HepG2 (cell line): ENCODE results near the gene GLRX5. TPM values are rescaled to one million over a fixed set of nuclear protein-coding genes. Genes with fewer than 3 reads are reported as not detected.

Experiments
- ARID2 ChIP-seq: sonication (generic); formaldehyde crosslinking; IDR thresholded peaks from 2 replicates; pipeline ENCODE4 v1.8.1; 2022; ENCODE audit warnings: mild to moderate bottlenecking, missing genetic modification reagents, borderline replicate concordance
- CBX2 ChIP-seq, 2 experiments: fragments of 200-600 bp in 1 of 2; sonication (generic); formaldehyde crosslinking in 1 of 2; IDR thresholded peaks; 2 replicates each; pipeline versions ENCODE4 v1.7.0 to v1.8.1; 2018 to 2022; ENCODE audit warnings: low read depth in 2 of 2, low read length in 1 of 2, mild to moderate bottlenecking in 1 of 2, missing genetic modification reagents in 1 of 2
- DNMT1 ChIP-seq: sonication (generic); formaldehyde crosslinking; IDR thresholded peaks from 2 replicates; pipeline ENCODE4 v1.5.1; 2020; ENCODE audit warnings: mild to moderate bottlenecking, missing genetic modification reagents
- FOXK2 ChIP-seq: fragments of 450-650 bp; IDR thresholded peaks from 2 replicates; pipeline ENCODE4 v1.6.1; 2016
- HDAC6 ChIP-seq: fragments of 200-600 bp; sonication (generic); IDR thresholded peaks from 2 replicates; pipeline ENCODE4 v1.7.0; 2017; ENCODE audit warnings: mild to moderate bottlenecking, antibody characterized with exemption, low read length, low read depth
- NCOA2 ChIP-seq: sonication (generic); formaldehyde crosslinking; IDR thresholded peaks from 2 replicates; pipeline ENCODE4 v1.8.0; 2022; ENCODE audit warnings: inconsistent platforms
- RELA ChIP-seq: sonication (generic); formaldehyde crosslinking; IDR thresholded peaks from 2 replicates; pipeline ENCODE4 v1.4.0; 2020; ENCODE audit warnings: missing genetic modification reagents
- SIN3B ChIP-seq: fragments of 150-350 bp; IDR thresholded peaks from 2 replicates; pipeline ENCODE4 v1.6.1; 2014; ENCODE audit warnings: low read length
- THAP7 ChIP-seq: sonication (generic); formaldehyde crosslinking; IDR thresholded peaks from 2 replicates; pipeline ENCODE4 v1.8.1; 2023; ENCODE audit warnings: mild to moderate bottlenecking, missing genetic modification reagents
- THYN1 ChIP-seq: sonication (generic); formaldehyde crosslinking; IDR thresholded peaks from 2 replicates; pipeline ENCODE4 v1.8.1; 2023; ENCODE audit warnings: low read depth, mild to moderate bottlenecking, moderate library complexity, missing genetic modification reagents, borderline replicate concordance
- ZFAT ChIP-seq: sonication (generic); formaldehyde crosslinking; conservative IDR thresholded peaks from 2 replicates; pipeline ENCODE4 v1.8.1; 2023; ENCODE audit warnings: missing genetic modification reagents, inconsistent platforms
- ZNF10 ChIP-seq: sonication (generic); formaldehyde crosslinking; IDR thresholded peaks from 2 replicates; pipeline ENCODE4 v1.4.0; 2020; ENCODE audit warnings: mild to moderate bottlenecking, low read depth, missing genetic modification reagents, borderline replicate concordance
- ZNF224 ChIP-seq: sonication (generic); formaldehyde crosslinking; IDR thresholded peaks from 2 replicates; pipeline ENCODE4 v1.5.0; 2020; ENCODE audit warnings: mild to moderate bottlenecking, missing genetic modification reagents
- ZNF543 ChIP-seq: sonication (generic); formaldehyde crosslinking; IDR thresholded peaks from 2 replicates; pipeline ENCODE4 v1.4.0; 2020; ENCODE audit warnings: mild to moderate bottlenecking, missing genetic modification reagents
- ZNF552 ChIP-seq: sonication (generic); formaldehyde crosslinking; IDR thresholded peaks from 2 replicates; pipeline ENCODE4 v1.9.0; 2022; ENCODE audit warnings: missing genetic modification reagents, mild to moderate bottlenecking, borderline replicate concordance
- ZNF574 ChIP-seq: sonication (generic); formaldehyde crosslinking; IDR thresholded peaks from 2 replicates; pipeline ENCODE4 v1.4.0; 2020; ENCODE audit warnings: missing genetic modification reagents
- ZNF614 ChIP-seq: IDR thresholded peaks from 2 replicates; pipeline ENCODE4 v1.6.1; 2018; ENCODE audit warnings: missing biosample characterization, missing genetic modification reagents, inconsistent platforms, borderline replicate concordance
- ZNF672 ChIP-seq: sonication (generic); formaldehyde crosslinking; IDR thresholded peaks from 2 replicates; pipeline ENCODE4 v1.8.1; 2022; ENCODE audit warnings: missing genetic modification reagents
- ZNF703 ChIP-seq: sonication (generic); formaldehyde crosslinking; IDR thresholded peaks from 2 replicates; pipeline ENCODE4 v1.5.1; 2020; ENCODE audit warnings: missing genetic modification reagents, mild to moderate bottlenecking, moderate library complexity, borderline replicate concordance
- ZSCAN5A ChIP-seq: sonication (generic); formaldehyde crosslinking; IDR thresholded peaks from 2 replicates; pipeline ENCODE4 v1.8.0; 2022; ENCODE audit warnings: mild to moderate bottlenecking, missing genetic modification reagents, borderline replicate concordance
- polyA plus RNA-seq, 8 experiments: library from polyadenylated mRNA; depleted of rRNA in 3 of 8; stranded (reverse) in 7 of 8; unstranded in 1 of 8; fragments of >200 nt; fragmentation: Illumina TruSeq in 4 of 8; extraction: Trizol in 4 of 8; gene quantifications; 2 replicates each; pipeline versions ENCODE4 v1.2.1 to v1.2.3, GENCODE V29; 2011 to 2016; ENCODE audit warnings: low read depth in 4 of 8, missing spikeins in 1 of 8, mixed read lengths in 1 of 8; ENCODE audit not compliant: insufficient read depth in 1 of 8
- total RNA-seq, 5 experiments: library from RNA; depleted of rRNA; stranded (reverse); fragments of >200 nt; fragmentation: Illumina TruSeq; extraction: Trizol; gene quantifications; 2 replicates each; pipeline ENCODE4 v1.2.3, GENCODE V29; 2016; ENCODE audit warnings: low read depth in 1 of 5
- TF ChIP-seq, protein P1 (sequence below): IDR thresholded peaks from 2 replicates; pipeline ENCODE4 v1.4.0; 2020; ENCODE audit warnings: mild to moderate bottlenecking, missing genetic modification reagents

The GLRX5 gene
- total and polyA plus RNA-seq, 2 of the 13 experiments (the other 11 are each of a cell fraction or from before 2014, with no cell fraction given): 122 to 146 TPM

DNA sequence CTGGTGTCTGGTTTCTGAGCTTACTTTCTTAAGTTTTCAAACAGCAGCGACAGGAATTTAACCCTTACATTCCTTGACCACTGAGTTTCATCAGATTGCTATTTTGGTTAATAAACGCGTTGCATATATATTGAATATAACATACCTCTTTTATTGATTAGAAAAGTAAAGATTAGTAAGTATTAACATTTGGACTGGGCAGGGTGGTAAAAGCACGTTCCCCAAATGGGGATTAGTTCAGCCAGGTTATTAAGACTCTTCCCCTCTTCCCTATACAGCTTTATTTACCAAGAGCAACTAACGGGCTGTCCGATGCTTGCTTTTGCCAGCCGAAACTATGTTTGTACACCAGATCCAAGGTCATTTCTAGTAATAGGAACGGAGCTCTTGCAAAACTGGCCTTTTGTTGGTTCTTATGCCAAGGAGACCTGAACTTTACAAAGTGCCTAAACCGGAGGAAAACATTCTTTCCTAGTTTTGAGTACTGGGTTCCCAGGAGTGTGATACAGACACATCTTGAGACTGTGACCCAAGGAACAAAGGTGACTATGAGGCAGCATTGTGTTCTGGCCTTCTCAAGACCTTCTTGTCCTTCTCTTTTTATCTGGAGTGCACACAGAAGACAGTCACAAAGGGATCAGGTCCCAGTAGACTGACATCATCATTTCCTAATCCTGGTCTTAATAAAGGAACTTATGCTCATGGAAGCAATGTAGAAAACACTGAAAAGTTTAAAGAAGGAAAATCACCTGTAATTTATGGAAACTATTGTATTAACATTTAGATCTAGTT, 2.6 kb downstream of the GLRX5 start (continued):
- TF ChIP-seq ARID2 (no peak), ZNF703 (CRISPR knock-in tag) (no peak), RELA (CRISPR knock-in tag) (no peak), SIN3B (no peak), ZNF552 (CRISPR knock-in tag) (no peak), ZNF672 (CRISPR knock-in tag) (no peak), DNMT1 (CRISPR knock-in tag) (no peak), HDAC6 (no peak), ZFAT (CRISPR knock-in tag) (no peak), ZNF224 (no peak), NCOA2 (CRISPR knock-in tag) (peak; percentile 90), THAP7 (CRISPR knock-in tag) (no peak), ZSCAN5A (no peak), CBX2 (IDR thresholded peaks at IDR 0.05; ENCODE audit: low read depth, low read length) (no peak), CBX2 (CRISPR knock-in tag; IDR thresholded peaks at IDR 0.05; ENCODE audit: low read depth) (no peak), FOXK2 (peak; percentile 37; the same call in 1 of the 2 replicates), ZNF614 (CRISPR knock-in tag) (peak; percentile 70; the same call in 1 of the 2 replicates), ZNF543 (no peak), ZNF10 (CRISPR knock-in tag) (no peak), ZNF574 (CRISPR knock-in tag) (peak; percentile 34; the same call in 1 of the 2 replicates), THYN1 (CRISPR knock-in tag) (no peak)
- TF ChIP-seq, protein P1, sequence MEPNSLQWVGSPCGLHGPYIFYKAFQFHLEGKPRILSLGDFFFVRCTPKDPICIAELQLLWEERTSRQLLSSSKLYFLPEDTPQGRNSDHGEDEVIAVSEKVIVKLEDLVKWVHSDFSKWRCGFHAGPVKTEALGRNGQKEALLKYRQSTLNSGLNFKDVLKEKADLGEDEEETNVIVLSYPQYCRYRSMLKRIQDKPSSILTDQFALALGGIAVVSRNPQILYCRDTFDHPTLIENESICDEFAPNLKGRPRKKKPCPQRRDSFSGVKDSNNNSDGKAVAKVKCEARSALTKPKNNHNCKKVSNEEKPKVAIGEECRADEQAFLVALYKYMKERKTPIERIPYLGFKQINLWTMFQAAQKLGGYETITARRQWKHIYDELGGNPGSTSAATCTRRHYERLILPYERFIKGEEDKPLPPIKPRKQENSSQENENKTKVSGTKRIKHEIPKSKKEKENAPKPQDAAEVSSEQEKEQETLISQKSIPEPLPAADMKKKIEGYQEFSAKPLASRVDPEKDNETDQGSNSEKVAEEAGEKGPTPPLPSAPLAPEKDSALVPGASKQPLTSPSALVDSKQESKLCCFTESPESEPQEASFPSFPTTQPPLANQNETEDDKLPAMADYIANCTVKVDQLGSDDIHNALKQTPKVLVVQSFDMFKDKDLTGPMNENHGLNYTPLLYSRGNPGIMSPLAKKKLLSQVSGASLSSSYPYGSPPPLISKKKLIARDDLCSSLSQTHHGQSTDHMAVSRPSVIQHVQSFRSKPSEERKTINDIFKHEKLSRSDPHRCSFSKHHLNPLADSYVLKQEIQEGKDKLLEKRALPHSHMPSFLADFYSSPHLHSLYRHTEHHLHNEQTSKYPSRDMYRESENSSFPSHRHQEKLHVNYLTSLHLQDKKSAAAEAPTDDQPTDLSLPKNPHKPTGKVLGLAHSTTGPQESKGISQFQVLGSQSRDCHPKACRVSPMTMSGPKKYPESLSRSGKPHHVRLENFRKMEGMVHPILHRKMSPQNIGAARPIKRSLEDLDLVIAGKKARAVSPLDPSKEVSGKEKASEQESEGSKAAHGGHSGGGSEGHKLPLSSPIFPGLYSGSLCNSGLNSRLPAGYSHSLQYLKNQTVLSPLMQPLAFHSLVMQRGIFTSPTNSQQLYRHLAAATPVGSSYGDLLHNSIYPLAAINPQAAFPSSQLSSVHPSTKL (CRISPR knock-in tag): peak; percentile 95
